Neural crest cell (in vitro differentiated cells): Measurements from ENCODE around the gene MOB3C. TPM values are rescaled to one million over a fixed set of nuclear protein-coding genes. Genes with fewer than 3 reads are reported as not detected.

Source experiments
- DNase-seq: peaks from one replicate; pipeline ENCODE4 v3.0.0; 2021; ENCODE audit warnings: low read depth, mixed read lengths, low spot score
- H3K27ac Mint-ChIP-seq: one replicate; pipeline ENCODE4 v1.8.0; 2021; ENCODE audit warnings: mild to moderate bottlenecking, mixed read lengths; ENCODE audit not compliant: unreplicated experiment
- H3K27me3 Mint-ChIP-seq: 2 replicates; pipeline ENCODE4 v1.8.0; 2021; ENCODE audit warnings: low read depth, mild to moderate bottlenecking, mixed read lengths
- H3K36me3 Mint-ChIP-seq: 2 replicates; pipeline ENCODE4 v1.8.0; 2021; ENCODE audit warnings: low read depth, mild to moderate bottlenecking, mixed read lengths
- H3K4me1 Mint-ChIP-seq: 2 replicates; pipeline ENCODE4 v1.8.0; 2021; ENCODE audit warnings: mixed read lengths
- H3K4me3 Mint-ChIP-seq: one replicate; pipeline ENCODE4 v1.8.0; 2021; ENCODE audit warnings: mild to moderate bottlenecking, mixed read lengths
- H3K9me3 Mint-ChIP-seq: 2 replicates; pipeline ENCODE4 v1.8.0; 2021; ENCODE audit warnings: mixed read lengths
- CTCF ChIP-seq: fragments of 200-600 bp; sonication (generic); conservative IDR thresholded peaks from 2 replicates; pipeline ENCODE4 v1.5.0; 2021; ENCODE audit warnings: antibody characterized with exemption, mild to moderate bottlenecking
- total RNA-seq: library from RNA; stranded (reverse); gene quantifications from 2 replicates; pipeline ENCODE4 v1.2.1, GENCODE V29; 2021

Gene MOB3C
- total RNA-seq, 1 donor from 2014 or later = 4.1 TPM

DNA sequence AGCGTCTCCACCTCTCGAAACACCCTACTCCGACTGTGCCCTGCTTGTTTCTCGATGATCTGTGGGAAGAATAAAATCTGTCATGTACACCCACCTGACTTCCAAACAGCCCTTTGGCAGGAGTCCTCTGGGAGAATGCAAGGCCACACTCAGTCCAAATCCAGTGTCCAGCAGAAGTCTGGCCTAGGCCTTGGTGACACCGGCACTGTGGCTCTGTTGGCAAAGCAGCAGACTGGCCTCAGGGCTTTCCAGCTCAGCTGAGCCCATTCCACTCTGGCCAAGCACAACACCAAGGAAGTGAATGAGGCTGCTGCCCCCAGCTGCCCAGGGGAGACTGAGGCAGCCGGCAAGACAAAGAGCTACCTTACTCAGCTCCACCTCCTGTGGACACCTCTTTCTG lies 40.0 kb downstream of the MOB3C start:
- Mint-ChIP-seq H3K4me3 (no peak overlapping the region), H3K27ac (no peak overlapping the region), H3K36me3 (peaks cover 2% of the 10 kb centered on the region), H3K9me3 (no peaks in the 10 kb centered on the region), H3K27me3 (no peaks in the 10 kb centered on the region), H3K4me1 (no peaks in the 10 kb centered on the region)
- no peak for TF ChIP-seq CTCF
- DNase-seq = no peak

- Mint-ChIP-seq H3K36me3 (peaks cover 2% of the 10 kb centered on the region), H3K9me3 (no peaks in the 10 kb centered on the region), H3K4me3 (no peak overlapping the region), H3K4me1 (no peaks in the 10 kb centered on the region), H3K27ac (no peak overlapping the region), H3K27me3 (no peaks in the 10 kb centered on the region)
- no peak for TF ChIP-seq CTCF
- DNase-seq = no peak
Measured at GRCh38 chr1:46575778-46576177, 40.8 kb downstream of the MOB3C start.

DNA sequence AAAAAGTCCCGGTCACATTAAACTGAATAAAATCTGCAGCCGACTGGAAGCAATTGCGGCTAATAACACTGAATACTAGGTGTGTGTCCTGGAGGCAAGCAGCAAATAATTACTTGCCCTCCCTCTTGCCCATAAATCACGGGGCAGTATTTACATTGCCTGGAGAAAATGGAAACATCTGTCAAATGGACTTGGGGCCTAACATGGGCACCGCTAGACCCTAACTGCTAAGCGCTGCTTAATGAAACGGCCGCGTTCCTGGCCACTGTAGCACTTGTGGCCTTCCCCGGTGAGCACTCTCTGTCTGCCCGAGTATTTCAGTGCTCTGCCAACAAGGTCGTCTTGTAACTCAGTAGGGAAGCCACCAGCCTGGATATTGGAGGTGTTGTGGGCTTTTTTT lies 41.3 kb downstream of the MOB3C start:
- no peak overlapping the region for H3K4me3 Mint-ChIP-seq
- DNase-seq = no peak

DNA sequence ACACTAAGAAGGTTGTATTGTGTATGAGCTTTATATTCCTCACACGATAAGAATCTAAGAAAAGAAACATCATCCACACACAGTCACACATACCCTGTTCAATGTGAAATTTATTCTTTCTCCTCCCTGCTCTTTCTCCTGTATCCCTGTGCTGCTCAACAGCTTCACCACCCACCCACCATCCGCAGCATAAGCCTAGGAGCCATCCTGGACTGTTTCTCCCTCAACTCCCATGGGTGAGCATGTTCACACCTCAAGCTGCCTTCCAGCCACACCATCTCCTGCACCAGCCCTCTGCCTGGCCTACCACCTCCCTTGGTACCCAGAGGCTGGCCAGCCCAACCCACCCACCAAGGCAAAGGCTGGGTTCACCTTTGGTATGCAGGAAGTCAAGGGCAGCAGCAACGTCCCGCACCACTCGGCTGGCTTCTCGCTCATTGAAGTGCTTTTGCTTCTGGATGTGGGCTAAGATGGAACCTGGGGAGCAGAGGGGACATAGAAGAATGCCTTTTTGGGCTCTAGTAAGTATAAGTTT lies 44.9 kb downstream of the MOB3C start:
- no peaks in the 10 kb centered on the region for H3K27me3 Mint-ChIP-seq
- no peaks in the 10 kb centered on the region for H3K4me1 Mint-ChIP-seq
- no peak overlapping the region for H3K27ac Mint-ChIP-seq
- TF ChIP-seq CTCF = no peak
- H3K4me3 Mint-ChIP-seq = no peak overlapping the region
- H3K36me3 Mint-ChIP-seq = peaks cover 2% of the 10 kb centered on the region
- no peaks in the 10 kb centered on the region for H3K9me3 Mint-ChIP-seq
- DNase-seq = no peak

More for the DNA sequence above, 41.3 kb downstream of the MOB3C start:
- Mint-ChIP-seq H3K4me1 (no peaks in the 10 kb centered on the region), H3K36me3 (peaks cover 2% of the 10 kb centered on the region), H3K9me3 (no peaks in the 10 kb centered on the region), H3K27ac (no peak overlapping the region), H3K27me3 (no peaks in the 10 kb centered on the region)
- no peak for TF ChIP-seq CTCF

DNA sequence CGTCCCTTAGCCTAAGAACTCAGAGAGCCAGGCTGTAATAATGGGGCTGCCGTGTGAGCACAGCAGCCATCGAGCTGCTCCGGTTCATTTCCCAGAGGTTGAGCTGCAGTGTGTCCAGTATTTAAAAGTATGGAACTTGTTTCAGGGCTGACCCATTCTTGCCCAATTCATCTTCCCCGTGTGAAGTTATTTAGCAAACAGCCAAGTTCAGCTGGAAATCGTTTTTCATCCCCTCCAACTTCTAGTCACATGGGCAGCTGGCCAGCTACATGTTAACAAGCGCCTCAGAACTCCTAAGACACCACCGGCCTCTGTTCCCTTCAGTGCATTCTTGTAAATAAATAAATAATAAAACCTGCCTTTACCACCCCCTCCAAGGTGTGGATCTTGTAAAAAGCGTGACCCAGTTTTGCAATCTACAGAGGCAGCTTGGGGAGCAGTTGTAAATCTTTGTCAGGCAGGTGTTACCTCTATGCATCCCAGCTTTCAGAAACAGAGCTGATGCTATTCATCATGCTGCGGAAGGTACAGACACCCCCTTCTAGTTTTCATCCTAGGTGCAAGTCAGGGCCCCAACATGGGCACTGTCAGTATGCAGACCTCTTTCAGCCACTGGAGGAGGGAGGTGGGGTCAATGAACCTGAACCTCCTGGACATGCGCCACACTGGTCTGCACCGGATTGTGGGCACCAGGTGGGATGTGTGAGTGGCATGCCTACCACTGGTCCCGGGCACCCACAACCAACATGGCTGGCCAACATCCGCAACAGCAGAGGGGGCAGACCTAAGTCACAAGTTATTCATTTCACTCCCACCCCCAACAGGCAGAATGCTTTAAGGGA lies 46.5 kb downstream of the MOB3C start:
- no peak overlapping the region for H3K4me3 Mint-ChIP-seq
- H3K27me3 Mint-ChIP-seq = no peaks in the 10 kb centered on the region
- H3K4me1 Mint-ChIP-seq = no peaks in the 10 kb centered on the region
- peaks cover 5% of the 10 kb centered on the region for H3K36me3 Mint-ChIP-seq
- H3K9me3 Mint-ChIP-seq = no peaks in the 10 kb centered on the region
- TF ChIP-seq CTCF = no peak
- H3K27ac Mint-ChIP-seq = no peak overlapping the region
- no peak for DNase-seq
